Fibroblast of lung (primary cell): ENCODE data around the gene PTGES3. TPM values are rescaled to one million over a fixed set of nuclear protein-coding genes. Genes with fewer than 3 reads are reported as not detected.

Source experiments
- DNase-seq, 2 donors: peaks; one replicate each; pipeline versions ENCODE4 v3.0.0 to v3.0.0-alpha.2; 2010; ENCODE audit warnings: low read depth in 2 of 2
- H2AFZ ChIP-seq: 2 replicates; pipeline ENCODE4 v1.5.1; 2012; ENCODE audit warnings: low read length, control low read depth, inconsistent platforms
- H3K27ac ChIP-seq: 2 replicates; pipeline ENCODE4 v1.5.1; 2011; ENCODE audit warnings: low read length, control low read depth; ENCODE audit not compliant: insufficient read depth
- H3K27me3 ChIP-seq: 2 replicates; pipeline ENCODE4 v1.5.1; 2011; ENCODE audit warnings: mild to moderate bottlenecking, low read length; ENCODE audit not compliant: control insufficient read depth, insufficient read depth
- H3K36me3 ChIP-seq: 2 replicates; pipeline ENCODE4 v1.5.1; 2011; ENCODE audit warnings: low read length; ENCODE audit not compliant: control insufficient read depth, insufficient read depth
- H3K4me1 ChIP-seq: 2 replicates; pipeline ENCODE4 v1.5.1; 2011; ENCODE audit warnings: low read length; ENCODE audit not compliant: control insufficient read depth, insufficient read depth; ENCODE audit errors: extremely low read depth
- H3K4me2 ChIP-seq: 2 replicates; pipeline ENCODE4 v1.5.1; 2011; ENCODE audit warnings: low read length, control low read depth; ENCODE audit not compliant: insufficient read depth; ENCODE audit errors: extremely low read depth
- H3K4me3 ChIP-seq, 4 experiments: fragments of 200-600 bp in 1 of 4; sonication (generic) in 1 of 4; replicated peaks in 1 of 4; 2 replicates each; pipeline ENCODE4 v1.5.1; 2011 to 2016; ENCODE audit warnings: low read length in 4 of 4, low read depth in 3 of 4, mild to moderate bottlenecking in 3 of 4, control low read depth in 2 of 4, inconsistent platforms in 1 of 4, mixed read lengths in 1 of 4; ENCODE audit not compliant: insufficient read depth in 1 of 4; ENCODE audit errors: control extremely low read depth in 1 of 4
- H3K79me2 ChIP-seq: 2 replicates; pipeline ENCODE4 v1.5.1; 2012; ENCODE audit warnings: mild to moderate bottlenecking, low read length, inconsistent platforms; ENCODE audit not compliant: control insufficient read depth, insufficient read depth
- H3K9ac ChIP-seq: 2 replicates; pipeline ENCODE4 v1.5.1; 2011; ENCODE audit warnings: mild to moderate bottlenecking, low read length, control low read depth; ENCODE audit not compliant: insufficient read depth
- H3K9me3 ChIP-seq: 2 replicates; pipeline ENCODE4 v1.5.1; 2012; ENCODE audit warnings: low read depth, low read length; ENCODE audit not compliant: control insufficient read depth, insufficient read depth
- H4K20me1 ChIP-seq: 2 replicates; pipeline ENCODE4 v1.5.1; 2011; ENCODE audit warnings: low read length; ENCODE audit not compliant: control insufficient read depth, insufficient read depth; ENCODE audit errors: extremely low read depth
- CTCF ChIP-seq, 2 donors: IDR thresholded peaks in 1 of 2; conservative IDR thresholded peaks in 1 of 2; 1 replicate in 1 of 2; 2 replicates in 1 of 2; pipeline ENCODE4 v1.5.1; 2011 to 2012; ENCODE audit warnings: low read length in 2 of 2, control low read depth in 1 of 2, inconsistent platforms in 1 of 2, low read depth in 1 of 2, mild to moderate bottlenecking in 1 of 2
- EZH2 ChIP-seq: IDR thresholded peaks from 2 replicates; pipeline ENCODE4 v1.5.1; 2012; ENCODE audit warnings: low read length, control low read depth, mild to moderate bottlenecking; ENCODE audit errors: missing control alignments
- polyA plus RNA-seq, 2 donors: library from polyadenylated mRNA; depleted of rRNA in 1 of 2; stranded (reverse) in 1 of 2; unstranded in 1 of 2; fragments of >200 nt; gene quantifications; 2 replicates each; pipeline ENCODE4 v1.2.1, GENCODE V29; 2011 to 2012; ENCODE audit warnings: missing spikeins in 1 of 2
- total RNA-seq: library from RNA; depleted of rRNA; stranded (reverse); fragments of >200 nt; gene quantifications from 2 replicates; pipeline ENCODE4 v1.2.1, GENCODE V29; 2014

The PTGES3 gene
- total and polyA plus RNA-seq, 2 donors (not counting 1 experiment from before 2014, with no cell fraction given) = 60.3 to 119 TPM

- Histone ChIP-seq H3K36me3 (peaks cover 12% of the 10 kb centered on the region), H3K27ac (peak overlapping the region; percentile 92), H3K27me3 (no peaks in the 10 kb centered on the region), H3K79me2 (peaks cover 60% of the 10 kb centered on the region), H3K9me3 (no peaks in the 10 kb centered on the region), H3K4me1 (peaks cover 7% of the 10 kb centered on the region), H3K9ac (peak overlapping the region; percentile 89), H2AFZ (no peak overlapping the region), H3K4me3 (peak overlapping the region; percentile 86 to 93 (median 91)), H3K4me2 (peak overlapping the region; percentile 99), H4K20me1 (peaks cover 6% of the 10 kb centered on the region)
- DNase-seq = peak; percentile 78 to 91
- TF ChIP-seq EZH2 (no peak), CTCF (conservative IDR thresholded peaks at IDR 0.05 in 1 of 2, IDR thresholded peaks at IDR 0.05 in 1 of 2; ENCODE audit: low read depth in 1 of 2, low read length in 2 of 2) (no peak)
These were observed 36.0 kb upstream of the PTGES3 start for GRCh38 chr12:56723889-56724700.

GRCh38 chr12:56723352-56723751 lies 35.3 kb upstream of the PTGES3 start:
- Histone ChIP-seq H3K27ac (peak overlapping the region; percentile 92), H3K27me3 (no peaks in the 10 kb centered on the region), H3K4me3 (peak overlapping the region; percentile 86 to 93 (median 91)), H3K79me2 (peaks cover 65% of the 10 kb centered on the region), H3K4me2 (peak overlapping the region; percentile 99), H3K9me3 (no peaks in the 10 kb centered on the region), H2AFZ (no peak overlapping the region), H4K20me1 (peaks cover 6% of the 10 kb centered on the region), H3K36me3 (peaks cover 13% of the 10 kb centered on the region), H3K4me1 (peaks cover 7% of the 10 kb centered on the region), H3K9ac (peak overlapping the region; percentile 89)
- no peak for DNase-seq
- no peak for TF ChIP-seq CTCF (conservative IDR thresholded peaks at IDR 0.05 in 1 of 2, IDR thresholded peaks at IDR 0.05 in 1 of 2; ENCODE audit: low read depth in 1 of 2, low read length in 2 of 2)
- TF ChIP-seq EZH2 = no peak

GRCh38 chr12:56722832-56723231 lies 34.7 kb upstream of the PTGES3 start:
- Histone ChIP-seq H3K36me3 (peaks cover 13% of the 10 kb centered on the region), H3K4me3 (peak overlapping the region; percentile 86 to 93 (median 91)), H4K20me1 (peaks cover 6% of the 10 kb centered on the region), H3K27me3 (no peaks in the 10 kb centered on the region), H2AFZ (no peak overlapping the region), H3K9me3 (no peaks in the 10 kb centered on the region), H3K79me2 (peaks cover 68% of the 10 kb centered on the region), H3K9ac (no peak overlapping the region), H3K27ac (no peak overlapping the region), H3K4me1 (peaks cover 7% of the 10 kb centered on the region), H3K4me2 (peak overlapping the region; percentile 99)
- DNase-seq = no peak
- TF ChIP-seq EZH2 = no peak
- no peak for TF ChIP-seq CTCF (conservative IDR thresholded peaks at IDR 0.05 in 1 of 2, IDR thresholded peaks at IDR 0.05 in 1 of 2; ENCODE audit: low read depth in 1 of 2, low read length in 2 of 2)
